Natural killer cell (primary cell): Measurements from ENCODE around the gene KIAA0513. TPM values are rescaled to one million over a fixed set of nuclear protein-coding genes. Genes with fewer than 3 reads are reported as not detected.

Source experiments
- ATAC-seq, 3 donors: fragments of 150-1000 bp in 2 of 3; fragments of 200-7000 bp in 1 of 3; cut with Tn5 transposase; 1 replicate in 1 of 3; 2 replicates in 2 of 3; pipeline ENCODE4 v1.10.0; 2021; ENCODE audit warnings: mild to moderate bottlenecking in 2 of 3, moderate library complexity in 2 of 3
- DNase-seq, 2 donors: peaks; one replicate each; pipeline versions ENCODE4 v3.0.0 to v3.0.0-alpha.2; 2013 to 2021; ENCODE audit warnings: mixed read lengths in 1 of 2
- H3K27ac ChIP-seq: one replicate; pipeline ENCODE4 v1.5.1; 2013; ENCODE audit warnings: mild to moderate bottlenecking, low read length
- H3K27me3 ChIP-seq: one replicate; pipeline ENCODE4 v1.6.1; 2013; ENCODE audit warnings: low read length; ENCODE audit not compliant: control insufficient read depth, insufficient read depth
- H3K36me3 ChIP-seq: one replicate; pipeline ENCODE4 v1.6.1; 2013; ENCODE audit warnings: low read length; ENCODE audit not compliant: control insufficient read depth, insufficient read depth
- H3K4me1 ChIP-seq: one replicate; pipeline ENCODE4 v1.6.1; 2013; ENCODE audit warnings: low read length; ENCODE audit not compliant: control insufficient read depth, insufficient read depth
- H3K4me3 ChIP-seq: one replicate; pipeline ENCODE4 v1.5.1; 2013; ENCODE audit warnings: low read length
- H3K9me3 ChIP-seq: one replicate; pipeline ENCODE4 v1.6.1; 2013; ENCODE audit warnings: low read length; ENCODE audit not compliant: control insufficient read depth, insufficient read depth
- H3K27ac Mint-ChIP-seq, 2 donors: one replicate each; pipeline ENCODE4 v1.8.0; 2022; ENCODE audit warnings: mild to moderate bottlenecking in 2 of 2, mixed read lengths in 2 of 2, moderate library complexity in 1 of 2
- H3K27me3 Mint-ChIP-seq, 2 donors: one replicate each; pipeline ENCODE4 v1.8.0; 2022; ENCODE audit warnings: low read depth in 2 of 2, mixed read lengths in 2 of 2
- H3K36me3 Mint-ChIP-seq: one replicate; pipeline ENCODE4 v1.8.0; 2022; ENCODE audit warnings: mixed read lengths
- H3K4me1 Mint-ChIP-seq, 2 donors: one replicate each; pipeline ENCODE4 v1.8.0; 2022; ENCODE audit warnings: mixed read lengths in 2 of 2
- H3K4me3 Mint-ChIP-seq: one replicate; pipeline ENCODE4 v1.8.0; 2022; ENCODE audit warnings: mild to moderate bottlenecking, moderate library complexity, mixed read lengths
- H3K9me3 Mint-ChIP-seq, 2 donors: one replicate each; pipeline ENCODE4 v1.8.0; 2022; ENCODE audit warnings: mixed read lengths in 2 of 2
- CTCF ChIP-seq: fragments of 200-600 bp; IDR thresholded peaks from one replicate; pipeline ENCODE4 v1.8.0; 2022; ENCODE audit warnings: antibody characterized with exemption
- WGBS: methylation state at CpG from one replicate; pipeline ENCODE4 v1.1.7; 2013; ENCODE audit warnings: missing lambda C conversion rate; ENCODE audit not compliant: insufficient coverage; 5-methylcytosine and 5-hydroxymethylcytosine counted together
- intact Hi-C: fragments of 100-400 bp; cut with micrococcal nuclease; formaldehyde crosslinking; loops from one replicate; pipeline ENCODE4 v1.14.2; 2022
- total RNA-seq, 4 donors: library from RNA; stranded (reverse); fragments of 120-200 nt in 1 of 4; gene quantifications; one replicate each; pipeline versions ENCODE4 v1.2.3 to v1.2.4, GENCODE V29; 2013 to 2022

The KIAA0513 gene
- total RNA-seq, 3 donors from 2014 or later (not counting 1 experiment from before 2014, with no cell fraction given), result 7.9 to 17.7 (median 12.1) TPM

- Mint-ChIP-seq H3K27me3 (no peaks in the 10 kb centered on the region), H3K27ac (no peak overlapping the region), H3K4me1 (no peaks in the 10 kb centered on the region), H3K4me3 (no peak overlapping the region), H3K36me3 (no peaks in the 10 kb centered on the region), H3K9me3 (no peaks in the 10 kb centered on the region)
- Histone ChIP-seq H3K36me3 (no peaks in the 10 kb centered on the region), H3K9me3 (no peaks in the 10 kb centered on the region), H3K4me3 (no peak overlapping the region), H3K27me3 (no peaks in the 10 kb centered on the region), H3K4me1 (no peaks in the 10 kb centered on the region), H3K27ac (no peak overlapping the region)
- intact Hi-C loops, result no loop called here
- 81% methylated on average over 12 of the region's 12 CpGs for whole genome bisulfite sequencing
- no peak for TF ChIP-seq CTCF
- ATAC-seq (no peak), DNase-seq (no peak)
Observed at GRCh38 chr16:85126394-85126704, 98.8 kb downstream of the KIAA0513 start.

- no peaks in the 10 kb centered on the region for H3K27me3 Mint-ChIP-seq
- no peak for TF ChIP-seq CTCF
- WGBS, result 52% methylated on average over 13 of the region's 20 CpGs
- DNase-seq (no peak), ATAC-seq (no peak)
- H3K4me3 ChIP-seq, result no peak overlapping the region
- H3K27ac ChIP-seq, result no peak overlapping the region
- H3K9me3 Mint-ChIP-seq, result no peaks in the 10 kb centered on the region
- H3K9me3 ChIP-seq, result no peaks in the 10 kb centered on the region
- H3K36me3 Mint-ChIP-seq, result no peaks in the 10 kb centered on the region
- H3K4me3 Mint-ChIP-seq, result no peak overlapping the region
- H3K4me1 ChIP-seq, result no peaks in the 10 kb centered on the region
- H3K4me1 Mint-ChIP-seq, result no peaks in the 10 kb centered on the region
- H3K36me3 ChIP-seq, result no peaks in the 10 kb centered on the region
- H3K27ac Mint-ChIP-seq, result no peak overlapping the region
- intact Hi-C loops, result no loop called here
- H3K27me3 ChIP-seq, result no peaks in the 10 kb centered on the region
Observed at GRCh38 chr16:85126705-85127378, 99.2 kb downstream of the KIAA0513 start.

GRCh38 chr16:85127379-85127723, 99.8 kb downstream of the KIAA0513 start:
- Mint-ChIP-seq H3K4me1 (no peaks in the 10 kb centered on the region), H3K9me3 (no peaks in the 10 kb centered on the region), H3K4me3 (no peak overlapping the region), H3K27me3 (no peaks in the 10 kb centered on the region), H3K36me3 (no peaks in the 10 kb centered on the region), H3K27ac (no peak overlapping the region)
- DNase-seq (no peak), ATAC-seq (no peak)
- Histone ChIP-seq H3K9me3 (no peaks in the 10 kb centered on the region), H3K27me3 (no peaks in the 10 kb centered on the region), H3K36me3 (no peaks in the 10 kb centered on the region), H3K4me3 (no peak overlapping the region), H3K4me1 (no peaks in the 10 kb centered on the region), H3K27ac (no peak overlapping the region)
- no peak for TF ChIP-seq CTCF
- 83% methylated on average over 2 of the region's 3 CpGs for WGBS
- intact Hi-C loops, result no loop called here
